HEK293 (cell line): ENCODE results near the gene XDH.

Experiments used
- CTCF ChIA-PET: fragments of 350-600 bp; formaldehyde crosslinking; extraction: SDS; loops from one replicate; lab custom pipeline; 2021; ENCODE audit warnings: antibody characterized with exemption; lab: Yijun Ruan, JAX
- POLR2A ChIA-PET: fragments of 300-600 bp; formaldehyde crosslinking; extraction: SDS; loops from one replicate; lab custom pipeline; 2020; ENCODE audit warnings: antibody characterized with exemption, inconsistent platforms; lab: Yijun Ruan, JAX
- H3K27ac ChIP-seq: fragments of 200-500 bp; sonication (Bioruptor generic); 2 replicates; pipeline ENCODE4 v1.5.1; 2014; ENCODE audit warnings: low read depth, low read length, control low read depth, inconsistent platforms; ENCODE audit errors: extremely low read depth
- H3K36me3 ChIP-seq, 2 experiments: fragments of 200-500 bp in 1 of 2; sonication (Bioruptor generic) in 1 of 2; 1 replicate in 1 of 2; 2 replicates in 1 of 2; pipeline ENCODE4 v1.5.1; 2014 to 2017; ENCODE audit warnings: inconsistent platforms in 2 of 2, low read length in 2 of 2; ENCODE audit not compliant: control insufficient read depth in 2 of 2, insufficient read depth in 1 of 2
- H3K4me1 ChIP-seq: fragments of 200-500 bp; sonication (Bioruptor generic); 2 replicates; pipeline ENCODE4 v1.5.1; 2014; ENCODE audit warnings: mild to moderate bottlenecking, low read length, inconsistent platforms; ENCODE audit not compliant: control insufficient read depth, insufficient read depth
- H3K4me3 ChIP-seq: 2 replicates; pipeline ENCODE4 v1.5.1; 2011; ENCODE audit warnings: low read depth, mild to moderate bottlenecking, control low read depth, low read length, moderate library complexity
- H3K9me3 ChIP-seq: fragments of 200-500 bp; sonication (Bioruptor generic); 2 replicates; pipeline ENCODE4 v1.5.1; 2014; ENCODE audit warnings: low read depth, low read length, inconsistent platforms; ENCODE audit not compliant: control insufficient read depth, insufficient read depth
- GLI2 ChIP-seq: fragments of 450-650 bp; formaldehyde crosslinking; IDR thresholded peaks from 2 replicates; pipeline ENCODE4; 2017; ENCODE audit warnings: missing biosample characterization, missing genetic modification characterization, low read depth, borderline replicate concordance
- GLIS1 ChIP-seq: fragments of 450-650 bp; formaldehyde crosslinking; IDR thresholded peaks from 2 replicates; pipeline ENCODE4 v1.5.1; 2016; ENCODE audit warnings: missing biosample characterization, missing genetic modification characterization
- HOXC10 ChIP-seq: sonication (generic); formaldehyde crosslinking; IDR thresholded peaks from 2 replicates; pipeline ENCODE4 v1.8.1; 2023; ENCODE audit warnings: mild to moderate bottlenecking, missing genetic modification reagents
- YY2 ChIP-seq: fragments of 450-650 bp; formaldehyde crosslinking; IDR thresholded peaks from 2 replicates; pipeline ENCODE4 v1.5.1; 2016; ENCODE audit warnings: missing biosample characterization, missing genetic modification characterization
- ZBTB21 ChIP-seq: fragments of 450-650 bp; formaldehyde crosslinking; IDR thresholded peaks from 2 replicates; pipeline ENCODE4 v1.5.1; 2017; ENCODE audit warnings: missing biosample characterization, missing genetic modification characterization
- ZNF133 ChIP-seq: fragments of 450-650 bp; formaldehyde crosslinking; IDR thresholded peaks from 2 replicates; pipeline ENCODE4 v1.5.1; 2016; ENCODE audit warnings: missing biosample characterization, missing genetic modification characterization
- ZNF157 ChIP-seq: fragments of 450-650 bp; formaldehyde crosslinking; IDR thresholded peaks from 2 replicates; pipeline ENCODE4 v1.5.1; 2016; ENCODE audit warnings: missing biosample characterization, missing genetic modification characterization
- ZNF174 ChIP-seq: fragments of 450-650 bp; formaldehyde crosslinking; IDR thresholded peaks from 2 replicates; pipeline ENCODE4 v1.5.0; 2017; ENCODE audit warnings: missing biosample characterization, mild to moderate bottlenecking, missing genetic modification characterization
- ZNF223 ChIP-seq: fragments of 450-650 bp; formaldehyde crosslinking; IDR thresholded peaks from 2 replicates; pipeline ENCODE4 v1.5.1; 2016; ENCODE audit warnings: missing biosample characterization, missing genetic modification characterization
- ZNF280D ChIP-seq: fragments of 450-650 bp; formaldehyde crosslinking; IDR thresholded peaks from 2 replicates; pipeline ENCODE4 v1.5.1; 2016; ENCODE audit warnings: missing biosample characterization, missing genetic modification characterization
- ZNF354C ChIP-seq: fragments of 450-650 bp; formaldehyde crosslinking; IDR thresholded peaks from 2 replicates; pipeline ENCODE4 v1.5.1; 2016; ENCODE audit warnings: missing biosample characterization, missing genetic modification characterization, low read depth, borderline replicate concordance
- ZNF404 ChIP-seq: fragments of 450-650 bp; formaldehyde crosslinking; IDR thresholded peaks from 2 replicates; pipeline ENCODE4 v1.5.1; 2017; ENCODE audit warnings: missing biosample characterization, missing genetic modification characterization
- ZNF521 ChIP-seq: fragments of 450-650 bp; formaldehyde crosslinking; IDR thresholded peaks from 2 replicates; pipeline ENCODE4 v1.5.1; 2017; ENCODE audit warnings: missing biosample characterization, mild to moderate bottlenecking, missing genetic modification characterization
- ZNF529 ChIP-seq: fragments of 450-650 bp; formaldehyde crosslinking; IDR thresholded peaks from 2 replicates; pipeline ENCODE4 v1.5.1; 2017; ENCODE audit warnings: missing genetic modification characterization, missing biosample characterization; ENCODE audit not compliant: insufficient replicate concordance
- ZNF530 ChIP-seq: fragments of 450-650 bp; formaldehyde crosslinking; IDR thresholded peaks from 2 replicates; pipeline ENCODE4 v1.5.1; 2016; ENCODE audit warnings: low read depth, missing biosample characterization, missing genetic modification characterization
- ZNF549 ChIP-seq: fragments of 450-650 bp; IDR thresholded peaks from 2 replicates; pipeline ENCODE4 v1.5.1; 2018; ENCODE audit warnings: missing biosample characterization, missing genetic modification characterization, mild to moderate bottlenecking, inconsistent platforms, moderate library complexity
- ZNF623 ChIP-seq: fragments of 450-650 bp; formaldehyde crosslinking; IDR thresholded peaks from 2 replicates; pipeline ENCODE4 v1.5.1; 2016; ENCODE audit warnings: missing biosample characterization, missing genetic modification characterization
- ZNF624 ChIP-seq: fragments of 450-650 bp; formaldehyde crosslinking; IDR thresholded peaks from 2 replicates; pipeline ENCODE4 v1.5.1; 2017; ENCODE audit warnings: missing biosample characterization, missing genetic modification characterization
- ZNF660 ChIP-seq: fragments of 450-650 bp; IDR thresholded peaks from 2 replicates; pipeline ENCODE4 v1.5.1; 2018; ENCODE audit warnings: missing biosample characterization, mild to moderate bottlenecking, missing genetic modification characterization
- ZNF670 ChIP-seq: fragments of 450-650 bp; formaldehyde crosslinking; IDR thresholded peaks from 2 replicates; pipeline ENCODE4 v1.5.1; 2016; ENCODE audit warnings: missing biosample characterization, missing genetic modification characterization, low read depth
- ZNF777 ChIP-seq: fragments of 450-650 bp; formaldehyde crosslinking; IDR thresholded peaks from 2 replicates; pipeline ENCODE4 v1.5.1; 2017; ENCODE audit warnings: missing biosample characterization, missing genetic modification characterization, borderline replicate concordance
- ZSCAN16 ChIP-seq: fragments of 450-650 bp; formaldehyde crosslinking; IDR thresholded peaks from 2 replicates; pipeline ENCODE4 v1.5.1; 2016; ENCODE audit warnings: missing biosample characterization, missing genetic modification characterization
- ZSCAN4 ChIP-seq: fragments of 450-650 bp; formaldehyde crosslinking; IDR thresholded peaks from 2 replicates; pipeline ENCODE4 v1.5.1; 2017; ENCODE audit warnings: missing biosample characterization, missing genetic modification characterization
- TF ChIP-seq, protein P1 (sequence below): fragments of 450-650 bp; formaldehyde crosslinking; IDR thresholded peaks from 2 replicates; pipeline ENCODE4 v1.5.1; 2016; ENCODE audit warnings: missing biosample characterization, missing genetic modification characterization
- TF ChIP-seq, protein P2 (sequence below): fragments of 450-650 bp; formaldehyde crosslinking; IDR thresholded peaks from 2 replicates; pipeline ENCODE4 v1.5.0; 2017; ENCODE audit warnings: missing biosample characterization, missing genetic modification characterization, borderline replicate concordance

XDH gene

GRCh38 chr2:31433541-31433940, 19.0 kb upstream of the XDH start:
- TF ChIP-seq YY2 (tag by site-specific recombination) (no peak), ZBTB21 (tag by site-specific recombination) (no peak), ZNF660 (no peak), ZNF133 (tag by site-specific recombination) (no peak), ZNF549 (tag by site-specific recombination) (no peak), ZNF777 (tag by site-specific recombination) (no peak), ZNF354C (tag by site-specific recombination) (no peak), ZNF529 (tag by site-specific recombination) (no peak), GLIS1 (tag by site-specific recombination) (no peak), ZNF670 (tag by site-specific recombination) (no peak), HOXC10 (CRISPR knock-in tag) (no peak)
- ChIA-PET POLR2A (no interaction called here), CTCF (no interaction called here)
- no peaks in the 10 kb centered on the region for H3K36me3 ChIP-seq
- no peak overlapping the region for H3K27ac ChIP-seq
- no peak overlapping the region for H3K4me3 ChIP-seq
- no peaks in the 10 kb centered on the region for H3K4me1 ChIP-seq
- H3K9me3 ChIP-seq, result no peaks in the 10 kb centered on the region

DNA sequence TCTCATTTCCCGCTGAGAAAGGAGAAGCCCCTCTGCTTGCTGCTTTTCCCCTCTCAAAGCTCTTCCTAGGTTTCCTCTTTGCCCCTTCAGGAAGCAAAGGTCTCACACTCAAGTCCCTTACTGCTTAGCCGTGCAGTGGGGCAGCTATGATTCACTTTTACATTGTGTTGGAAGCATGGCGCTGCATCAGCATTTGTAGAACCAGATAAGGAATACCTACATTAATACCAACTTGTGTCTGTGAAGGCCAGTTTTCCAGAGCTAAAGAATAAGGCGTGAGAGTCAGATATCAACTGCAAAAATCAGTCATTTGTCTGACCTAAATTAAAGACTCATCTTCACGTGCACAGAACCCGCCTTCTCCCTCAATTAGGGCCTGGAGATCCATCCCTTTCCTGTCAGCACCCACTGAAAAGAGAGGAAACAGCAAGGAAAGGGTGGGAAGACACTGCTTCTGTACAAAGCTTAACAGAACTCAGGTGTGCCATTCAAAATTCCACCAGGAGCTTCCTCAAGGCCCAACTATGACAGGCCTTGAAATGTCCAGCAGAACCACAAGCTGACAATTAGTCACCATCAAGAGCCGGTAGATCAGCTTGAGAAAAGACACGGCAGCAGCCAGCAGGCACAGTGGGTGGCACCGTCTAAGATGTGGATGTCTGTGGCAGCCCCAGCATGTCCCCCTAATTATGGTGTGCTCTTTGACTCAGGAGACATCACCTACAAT, 16.1 kb upstream of the XDH start:
- POLR2A ChIA-PET, result no interaction called here
- Histone ChIP-seq H3K9me3 (no peaks in the 10 kb centered on the region), H3K4me3 (no peak overlapping the region), H3K4me1 (no peaks in the 10 kb centered on the region), H3K27ac (no peak overlapping the region), H3K36me3 (no peaks in the 10 kb centered on the region)
- no peak for TF ChIP-seq ZNF157 (tag by site-specific recombination)
- TF ChIP-seq ZNF223, result no peak
- TF ChIP-seq ZNF404, result no peak
- TF ChIP-seq ZSCAN16 (tag by site-specific recombination), result no peak
- TF ChIP-seq, protein P1, sequence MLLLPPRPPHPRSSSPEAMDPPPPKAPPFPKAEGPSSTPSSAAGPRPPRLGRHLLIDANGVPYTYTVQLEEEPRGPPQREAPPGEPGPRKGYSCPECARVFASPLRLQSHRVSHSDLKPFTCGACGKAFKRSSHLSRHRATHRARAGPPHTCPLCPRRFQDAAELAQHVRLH (tag by site-specific recombination), result no peak
- no peak for TF ChIP-seq ZNF280D (tag by site-specific recombination)
- no peak for TF ChIP-seq ZNF174
- no peak for TF ChIP-seq ZSCAN4 (tag by site-specific recombination)
- no peak for TF ChIP-seq ZNF354C (tag by site-specific recombination)
- no peak for TF ChIP-seq ZNF623 (tag by site-specific recombination)
- TF ChIP-seq ZNF521, result no peak
- no peak for TF ChIP-seq ZNF530 (tag by site-specific recombination)
- TF ChIP-seq, protein P2, sequence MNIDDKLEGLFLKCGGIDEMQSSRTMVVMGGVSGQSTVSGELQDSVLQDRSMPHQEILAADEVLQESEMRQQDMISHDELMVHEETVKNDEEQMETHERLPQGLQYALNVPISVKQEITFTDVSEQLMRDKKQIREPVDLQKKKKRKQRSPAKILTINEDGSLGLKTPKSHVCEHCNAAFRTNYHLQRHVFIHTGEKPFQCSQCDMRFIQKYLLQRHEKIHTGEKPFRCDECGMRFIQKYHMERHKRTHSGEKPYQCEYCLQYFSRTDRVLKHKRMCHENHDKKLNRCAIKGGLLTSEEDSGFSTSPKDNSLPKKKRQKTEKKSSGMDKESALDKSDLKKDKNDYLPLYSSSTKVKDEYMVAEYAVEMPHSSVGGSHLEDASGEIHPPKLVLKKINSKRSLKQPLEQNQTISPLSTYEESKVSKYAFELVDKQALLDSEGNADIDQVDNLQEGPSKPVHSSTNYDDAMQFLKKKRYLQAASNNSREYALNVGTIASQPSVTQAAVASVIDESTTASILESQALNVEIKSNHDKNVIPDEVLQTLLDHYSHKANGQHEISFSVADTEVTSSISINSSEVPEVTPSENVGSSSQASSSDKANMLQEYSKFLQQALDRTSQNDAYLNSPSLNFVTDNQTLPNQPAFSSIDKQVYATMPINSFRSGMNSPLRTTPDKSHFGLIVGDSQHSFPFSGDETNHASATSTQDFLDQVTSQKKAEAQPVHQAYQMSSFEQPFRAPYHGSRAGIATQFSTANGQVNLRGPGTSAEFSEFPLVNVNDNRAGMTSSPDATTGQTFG, result no peak
- TF ChIP-seq ZNF624 (tag by site-specific recombination), result no peak
- TF ChIP-seq GLI2 (tag by site-specific recombination), result no peak
- CTCF ChIA-PET, result interaction anchor here (0.6 to 1.5 kb wide), 6 partner anchors 11 to 719 kb away, joined by 3 to 4 read pairs (median 3); partner anchors contain the start of gene XDH
